ENCODE results near the gene HTR2B.
"Not testable (repeated sequence)": the region's sequence is repeated elsewhere in the genome, so short reads cannot be mapped to it uniquely, and the experiment has no call there.

Gene HTR2B

DNA sequence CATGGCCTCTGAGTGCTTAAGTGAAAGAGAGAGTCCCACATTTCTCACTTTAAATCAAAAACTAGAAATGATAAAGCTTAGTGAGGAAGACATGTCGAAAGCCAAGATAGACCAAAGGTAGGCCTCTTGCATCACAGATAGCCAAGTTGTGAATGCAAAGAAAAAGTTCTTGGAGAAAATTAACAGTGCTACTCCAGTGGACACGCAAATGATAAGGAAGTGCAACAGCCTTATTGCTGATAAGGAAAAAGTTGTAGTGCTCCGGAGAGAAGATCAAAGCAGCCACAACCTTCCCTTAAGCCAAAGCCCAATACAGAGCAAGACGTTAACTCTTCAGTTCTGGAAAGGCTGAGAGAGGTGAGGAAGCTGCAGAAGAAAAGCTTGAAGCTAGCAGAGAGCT is 36.1 kb downstream of the HTR2B start:
- no peak for DNase-seq

DNA sequence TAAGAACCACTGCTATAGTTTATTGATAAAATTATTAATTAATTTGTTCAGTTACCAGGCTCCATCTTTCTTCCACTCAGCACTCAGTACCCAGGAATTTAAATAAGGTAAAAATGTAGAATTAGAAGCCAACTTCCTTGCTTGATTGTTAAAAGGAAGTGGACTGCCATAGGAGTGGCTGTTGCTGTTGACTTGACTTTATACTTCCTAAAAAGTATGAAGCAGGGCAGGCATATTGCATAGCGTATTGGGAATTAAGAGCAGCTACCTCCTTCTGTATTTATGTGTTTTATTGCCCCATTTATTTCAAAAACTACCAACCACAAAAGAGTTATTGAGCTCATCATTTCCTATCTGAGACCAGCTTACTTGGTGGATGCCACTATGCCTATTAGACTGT is 40.3 kb downstream of the HTR2B start:
- DNase-seq: no peak

DNA sequence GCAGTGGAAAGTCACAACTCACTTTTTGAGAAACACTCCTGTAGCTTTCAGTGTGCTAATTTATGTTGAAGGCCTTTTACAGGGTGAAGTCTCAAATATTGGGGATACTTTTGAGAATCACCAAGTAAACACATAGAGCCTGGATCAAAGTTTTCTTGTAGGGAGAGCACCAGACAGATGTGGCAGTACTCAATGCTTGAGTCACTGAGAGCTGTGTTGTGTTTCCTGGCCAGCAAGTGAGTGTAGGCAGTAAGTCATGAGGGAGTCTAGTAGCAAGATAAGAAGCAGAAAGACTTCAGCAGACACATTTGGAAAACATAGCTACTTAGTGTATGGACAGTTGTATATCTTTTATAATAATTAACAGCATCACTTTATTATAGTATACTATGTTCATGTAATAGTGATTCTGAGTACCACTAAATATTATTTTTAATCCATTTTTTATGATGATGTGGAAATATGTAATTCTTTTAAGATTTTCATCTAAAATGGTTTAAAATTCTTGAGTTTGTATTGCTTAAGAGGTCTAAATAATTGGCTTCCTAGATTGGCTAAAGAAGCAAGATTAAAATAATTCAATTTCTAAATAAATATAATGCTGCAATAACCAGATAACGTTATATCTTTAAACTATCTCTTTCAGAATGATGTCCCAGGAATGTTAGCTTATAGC is 55.3 kb downstream of the HTR2B start:
- DNase-seq: no peak

DNA sequence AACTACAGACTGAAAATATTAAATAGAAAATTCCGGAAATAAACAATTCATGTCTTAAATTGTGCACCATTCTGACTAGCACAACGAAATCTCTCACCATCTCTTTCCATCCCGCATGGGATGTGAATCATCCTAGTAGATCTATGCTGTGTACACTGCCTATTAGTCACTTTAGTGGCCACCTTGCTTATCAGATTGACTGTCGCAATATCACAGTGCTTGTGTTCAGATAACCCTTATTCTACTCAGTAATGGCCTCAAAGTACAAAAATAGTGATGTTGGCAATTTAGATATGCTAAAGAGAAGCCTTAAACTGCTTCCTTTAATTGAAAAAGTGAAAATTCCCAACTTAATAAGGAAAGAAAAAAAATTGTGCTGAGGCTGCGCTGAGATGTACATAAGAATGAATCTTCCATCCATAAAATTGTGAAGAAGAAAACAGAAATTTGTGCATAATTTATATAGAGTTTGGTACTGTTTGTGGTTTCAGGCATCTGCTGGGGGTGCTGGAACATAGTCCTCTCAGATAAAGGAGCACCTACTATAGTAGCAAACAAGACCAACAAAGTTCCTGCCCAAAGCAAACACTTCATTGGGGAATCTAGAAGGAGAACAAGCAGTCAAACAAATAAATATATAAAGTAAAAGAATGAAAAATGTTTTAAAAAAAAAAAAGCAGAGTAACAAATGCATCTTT is 56.2 kb downstream of the HTR2B start:
- DNase-seq: no peak

DNA sequence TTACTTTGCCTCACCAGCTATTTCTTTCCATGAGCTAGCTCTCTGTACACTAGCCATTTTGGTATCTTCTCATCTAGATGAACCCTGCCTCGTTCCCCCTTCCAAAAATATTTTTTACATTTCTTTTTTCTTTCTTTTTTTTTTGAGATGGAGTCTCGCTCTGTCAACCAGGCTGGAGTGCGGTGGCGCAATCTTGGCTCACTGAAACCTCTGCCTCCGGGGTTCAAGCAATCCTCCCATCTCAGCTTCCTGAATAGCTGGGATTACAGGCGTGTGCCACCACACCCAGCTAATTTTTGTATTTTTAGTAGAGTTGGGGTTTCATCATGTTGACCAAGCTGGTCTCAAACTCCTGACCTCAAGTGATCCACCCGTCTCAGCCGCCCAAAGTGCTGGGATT is 57.3 kb downstream of the HTR2B start:
- not testable (repeated sequence) for DNase-seq

DNA sequence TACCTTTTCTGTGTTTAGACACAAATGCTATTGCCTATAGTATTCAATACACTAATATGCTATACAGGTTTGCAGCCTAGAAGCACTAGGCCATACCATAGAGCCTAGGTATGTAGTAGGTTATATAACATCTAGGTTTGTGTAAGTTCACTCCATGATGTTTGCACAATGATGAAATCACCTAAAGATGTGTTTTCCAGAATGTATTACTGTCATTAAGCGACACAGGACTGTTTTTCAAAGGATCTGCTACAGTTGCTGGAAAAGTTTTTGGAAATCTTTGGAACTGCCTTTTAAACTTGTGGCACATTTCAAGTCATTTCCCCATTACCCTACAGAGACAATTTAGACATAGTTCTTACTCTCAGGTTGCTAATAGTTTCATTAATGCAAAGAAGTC is 58.9 kb downstream of the HTR2B start:
- no peak for DNase-seq

DNA sequence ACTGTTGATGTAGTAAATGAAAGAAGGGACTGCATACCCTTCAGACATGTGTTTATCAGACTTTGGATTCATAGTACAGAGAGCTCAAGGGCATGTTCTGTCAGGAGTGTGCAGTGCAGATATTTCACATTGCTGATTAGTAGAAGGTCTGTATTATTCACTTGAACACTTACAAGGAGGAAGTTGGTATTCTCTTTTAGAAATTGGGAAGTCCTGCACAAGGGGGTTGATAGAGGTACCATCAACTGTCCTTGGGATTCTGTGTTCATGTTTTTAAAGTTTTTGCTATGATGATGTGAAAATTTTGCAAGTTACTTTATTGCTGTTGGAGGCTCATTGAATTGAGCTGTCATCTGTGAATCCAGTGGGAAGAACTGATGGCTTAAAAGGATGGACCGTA is 61.5 kb downstream of the HTR2B start:
- no peak for DNase-seq

DNA sequence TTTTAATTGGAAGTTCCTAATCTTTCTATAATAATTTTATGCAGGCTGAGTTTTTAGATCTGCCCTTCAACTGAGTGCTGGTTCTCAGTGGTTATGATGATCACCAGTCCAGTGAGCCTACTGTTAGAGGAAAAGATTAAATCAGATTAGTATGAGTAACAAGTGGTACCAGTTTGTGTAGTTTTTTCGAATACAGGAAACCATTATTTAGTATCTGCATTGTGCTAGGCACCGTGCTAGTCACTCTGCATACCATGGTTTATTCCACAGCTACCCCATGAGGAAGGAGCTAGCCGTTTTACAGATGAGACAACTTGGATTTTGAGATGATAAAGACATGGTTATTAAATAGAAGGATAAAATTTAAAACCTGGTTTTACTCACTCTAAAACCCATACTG is 62.1 kb downstream of the HTR2B start:
- no peak for DNase-seq

DNA sequence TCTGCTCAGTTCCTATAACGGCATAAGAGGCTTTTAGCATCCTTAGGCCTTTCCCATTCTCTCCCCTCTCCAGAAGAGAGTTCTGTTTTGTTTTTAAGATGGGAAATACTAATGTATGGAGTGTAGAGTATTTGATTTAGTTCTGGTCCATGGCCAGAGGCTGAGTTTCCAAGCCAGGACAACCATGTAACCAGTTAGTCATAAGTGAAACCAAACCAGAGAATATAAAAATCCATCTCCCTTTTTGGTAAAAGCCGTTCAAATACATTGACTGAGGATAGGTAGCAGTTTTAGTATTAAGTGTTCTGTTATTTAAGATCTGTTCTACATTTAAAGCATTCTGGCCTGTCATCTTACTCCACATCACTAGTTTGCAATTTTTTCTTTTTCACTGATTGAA is 65.1 kb downstream of the HTR2B start:
- no peak for DNase-seq

DNA sequence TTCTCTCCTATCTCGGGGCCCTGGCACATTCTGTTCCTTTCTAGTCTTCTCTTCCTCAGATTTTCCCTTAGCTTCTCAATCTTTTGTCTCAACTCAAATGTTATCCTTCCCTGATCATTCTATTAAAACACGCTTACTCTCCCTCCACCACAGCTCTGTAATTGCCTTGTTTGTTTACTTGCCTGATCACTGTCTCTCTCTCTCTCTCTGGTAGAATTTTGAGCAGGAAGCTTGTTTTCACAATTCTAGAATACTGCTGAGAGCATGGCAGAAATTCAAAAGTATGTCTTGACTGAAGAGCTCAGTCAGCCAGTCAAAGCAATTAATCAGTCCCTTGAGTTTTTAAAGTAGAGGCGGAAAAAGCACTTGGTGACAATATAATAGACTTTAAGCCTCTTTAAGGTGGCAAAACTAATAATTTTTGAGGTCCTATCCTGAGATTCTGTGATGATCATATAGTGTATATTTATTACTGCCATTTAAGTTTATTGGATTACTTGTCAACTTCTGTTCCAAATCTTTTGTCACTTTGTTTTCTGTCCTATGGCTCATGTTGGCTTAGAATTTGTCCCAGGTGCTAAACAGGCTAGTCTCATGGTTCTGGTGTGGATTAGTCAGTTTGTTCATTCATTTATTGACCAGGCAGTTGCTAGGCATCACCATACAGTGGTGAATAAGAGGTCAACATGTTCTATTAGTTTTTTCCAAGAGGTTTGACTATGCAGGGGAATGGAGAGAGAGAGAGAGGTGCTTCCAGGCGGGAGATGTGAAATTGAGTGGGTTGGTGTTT is 65.9 kb downstream of the HTR2B start:
- DNase-seq: no peak

Measured in CD4-positive, alpha-beta T cell treated with Interferon alpha-2 for 1 hour (primary cell).